Sigmoid colon (tissue), 4 donors: ENCODE data around the gene TMEM59L.

ENCODE experiments used
- CTCF ChIP-seq, 4 experiments: fragments of 450-650 bp in 3 of 4; fragments of 200-600 bp in 1 of 4; IDR thresholded peaks; one replicate each; pipeline ENCODE4 v1.5.1; 2016 to 2019; ENCODE audit warnings: antibody characterized with exemption in 4 of 4, mild to moderate bottlenecking in 3 of 4, moderate library complexity in 2 of 4
- EP300 ChIP-seq, 4 donors: sonication (generic); formaldehyde crosslinking; IDR thresholded peaks; one replicate each; pipeline ENCODE4 v1.6.1; 2017; ENCODE audit warnings: antibody characterized with exemption in 4 of 4
- POLR2A ChIP-seq, 2 donors: fragments of 450-650 bp; IDR thresholded peaks; one replicate each; pipeline ENCODE4 v1.6.1; 2016; ENCODE audit warnings: antibody characterized with exemption in 2 of 2, mild to moderate bottlenecking in 2 of 2, moderate library complexity in 2 of 2

DNA sequence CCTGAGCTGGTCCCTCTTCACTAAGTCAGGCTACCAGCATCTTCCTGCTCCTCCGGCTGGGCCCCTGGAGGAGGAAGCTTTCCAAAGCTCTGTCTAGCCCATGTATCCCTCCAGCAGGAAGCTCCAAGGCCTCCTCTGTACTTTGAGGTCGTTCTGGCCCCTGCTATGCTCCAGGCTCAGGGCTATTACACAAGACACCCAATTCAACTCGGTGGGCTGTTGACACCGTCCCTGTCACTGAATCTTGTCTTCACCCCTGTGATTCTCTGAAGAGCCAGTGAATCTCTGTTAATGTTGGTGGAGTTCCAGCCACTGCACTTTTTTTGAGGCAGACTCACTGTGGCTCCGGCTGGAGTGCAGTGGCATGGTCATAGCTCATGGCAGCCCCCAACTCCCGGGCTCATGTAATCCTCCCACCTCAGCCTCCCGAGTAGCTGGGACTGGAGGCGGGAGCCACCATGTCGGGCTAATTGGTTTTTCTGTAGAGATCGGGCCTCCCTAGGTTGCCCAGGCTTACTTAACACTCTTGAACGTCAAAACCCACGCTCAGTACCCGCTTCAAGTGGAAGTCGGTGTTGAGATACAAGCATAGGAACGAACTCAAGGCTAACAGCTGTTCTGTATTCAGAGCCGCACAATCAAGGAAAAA is 24.6 kb upstream of the TMEM59L start:
- TF ChIP-seq CTCF (IDR thresholded peaks at IDR 0.05) (no peak), EP300 (IDR thresholded peaks at IDR 0.05) (no peak), POLR2A (IDR thresholded peaks at IDR 0.05) (no peak)
